ENCODE measurements around the gene ITPK1.

Gene ITPK1

GRCh38 chr14:92998946-92999345 is 116.8 kb downstream of the ITPK1 start:
- H3K4me3 ChIP-seq (replicated peaks; ENCODE audit: low read depth, low read length), result no peak overlapping the region
- TF ChIP-seq CTCF (IDR thresholded peaks at IDR 0.05; ENCODE audit: low read length, missing control alignments), result no peak
- no peak for DNase-seq (ENCODE audit: low read depth)

- TF ChIP-seq CTCF (IDR thresholded peaks at IDR 0.05; ENCODE audit: low read length, missing control alignments), result no peak
- DNase-seq (ENCODE audit: low read depth), result peak; percentile 11
- no peak overlapping the region for H3K4me3 ChIP-seq (replicated peaks; ENCODE audit: low read depth, low read length)
Measured at GRCh38 chr14:92997343-92998061, 118.2 kb downstream of the ITPK1 start.

- no peak for DNase-seq (ENCODE audit: low read depth)
Measured at GRCh38 chr14:92995620-92996019, 120.1 kb downstream of the ITPK1 start.

GRCh38 chr14:92994942-92995341 is 120.8 kb downstream of the ITPK1 start:
- no peak overlapping the region for H3K4me3 ChIP-seq (replicated peaks; ENCODE audit: low read depth, low read length)
- DNase-seq (ENCODE audit: low read depth), result no peak
- TF ChIP-seq CTCF (IDR thresholded peaks at IDR 0.05; ENCODE audit: low read length, missing control alignments), result no peak

More at GRCh38 chr14:92995620-92996019, 120.1 kb downstream of the ITPK1 start:
- TF ChIP-seq CTCF (IDR thresholded peaks at IDR 0.05; ENCODE audit: low read length, missing control alignments), result no peak
- H3K4me3 ChIP-seq (replicated peaks; ENCODE audit: low read depth, low read length), result no peak overlapping the region

- TF ChIP-seq CTCF (IDR thresholded peaks at IDR 0.05; ENCODE audit: low read length, missing control alignments), result no peak
- H3K4me3 ChIP-seq (replicated peaks; ENCODE audit: low read depth, low read length), result no peak overlapping the region
- DNase-seq (ENCODE audit: low read depth), result no peak
Measured at GRCh38 chr14:92994131-92994676, 121.5 kb downstream of the ITPK1 start.

GRCh38 chr14:92993302-92993701 is 122.4 kb downstream of the ITPK1 start:
- no peak for TF ChIP-seq CTCF (IDR thresholded peaks at IDR 0.05; ENCODE audit: low read length, missing control alignments)
- DNase-seq (ENCODE audit: low read depth), result no peak
- H3K4me3 ChIP-seq (replicated peaks; ENCODE audit: low read depth, low read length), result no peak overlapping the region

- no peak for TF ChIP-seq CTCF (IDR thresholded peaks at IDR 0.05; ENCODE audit: low read length, missing control alignments)
- DNase-seq (ENCODE audit: low read depth), result no peak
- H3K4me3 ChIP-seq (replicated peaks; ENCODE audit: low read depth, low read length), result no peak overlapping the region
Measured at GRCh38 chr14:92991536-92991935, 124.2 kb downstream of the ITPK1 start.

Data from fibroblast of pulmonary artery (primary cell).